ENCODE data around the gene SPAG5.

Gene SPAG5

GRCh38 chr17:28545141-28545503 is 53.7 kb downstream of the SPAG5 start:
- H3K4me1 ChIP-seq (ENCODE audit: control insufficient read depth, insufficient read depth, low read length): peaks cover 10% of the 10 kb centered on the region
- 84 to 89% methylated on average over 2 of the region's 2 CpGs for WGBS, 2 experiments
- H3K4me3 ChIP-seq (ENCODE audit: insufficient read depth, low read depth, low read length): no peak overlapping the region
- no peak overlapping the region for H3K27ac ChIP-seq (ENCODE audit: insufficient read depth, low read depth, low read length, poor library complexity, severe bottlenecking)
- H3K9me3 ChIP-seq (ENCODE audit: control insufficient read depth, low read length): no peaks in the 10 kb centered on the region
- no peaks in the 10 kb centered on the region for H3K27me3 ChIP-seq (ENCODE audit: control insufficient read depth, insufficient read depth, low read length, poor library complexity, severe bottlenecking)
- H3K36me3 ChIP-seq (ENCODE audit: control insufficient read depth, insufficient read depth, low read length): no peaks in the 10 kb centered on the region

DNA sequence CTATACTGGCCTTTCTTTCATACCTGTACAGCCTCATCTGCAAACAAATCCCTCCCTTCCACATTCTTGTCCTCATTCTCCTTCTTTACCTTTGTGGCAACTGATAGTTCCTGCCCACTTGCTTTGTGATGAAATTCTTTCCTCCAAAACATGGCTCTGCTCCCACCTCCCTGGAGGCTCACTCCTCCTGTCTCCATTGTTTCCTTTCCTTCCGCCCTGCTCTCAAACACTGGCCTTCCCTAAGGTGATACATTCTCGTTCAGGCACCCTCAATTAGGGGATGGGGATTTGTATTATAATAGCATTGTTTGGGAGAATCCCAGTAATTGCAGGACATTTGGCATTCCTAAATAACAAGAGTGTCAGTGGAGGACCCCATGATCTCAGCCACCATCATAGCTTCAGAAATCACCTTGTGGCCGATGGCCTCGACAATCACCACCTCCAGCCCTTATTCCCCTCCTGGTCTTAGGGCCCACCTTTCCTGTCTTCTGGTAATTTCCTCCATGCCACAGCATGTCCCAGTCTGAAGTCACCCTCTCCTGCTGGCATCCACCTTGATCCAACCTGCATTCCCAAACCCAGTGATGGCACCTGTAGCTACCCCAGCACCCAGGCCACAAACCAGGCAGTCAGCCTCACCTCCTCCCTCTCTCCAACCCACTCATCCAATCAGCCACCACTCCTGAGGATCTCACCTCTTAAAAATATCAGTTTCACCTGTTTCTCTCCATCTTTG is 54.3 kb downstream of the SPAG5 start:
- Histone ChIP-seq H3K9me3 (ENCODE audit: control insufficient read depth, low read length) (no peaks in the 10 kb centered on the region), H3K36me3 (ENCODE audit: control insufficient read depth, insufficient read depth, low read length) (no peaks in the 10 kb centered on the region)
- WGBS, 2 experiments: 80 to 86% methylated on average over 3 to 4 of the region's 4 CpGs

GRCh38 chr17:28541439-28541838 is 57.4 kb downstream of the SPAG5 start:
- Histone ChIP-seq H3K4me3 (ENCODE audit: insufficient read depth, low read depth, low read length) (no peak overlapping the region), H3K27me3 (ENCODE audit: control insufficient read depth, insufficient read depth, low read length, poor library complexity, severe bottlenecking) (no peaks in the 10 kb centered on the region), H3K4me1 (ENCODE audit: control insufficient read depth, insufficient read depth, low read length) (no peaks in the 10 kb centered on the region), H3K36me3 (ENCODE audit: control insufficient read depth, insufficient read depth, low read length) (no peaks in the 10 kb centered on the region), H3K9me3 (ENCODE audit: control insufficient read depth, low read length) (no peaks in the 10 kb centered on the region), H3K27ac (ENCODE audit: insufficient read depth, low read depth, low read length, poor library complexity, severe bottlenecking) (no peak overlapping the region)
- WGBS, 2 experiments: 93 to 95% methylated on average over 4 of the region's 4 CpGs

More for the DNA sequence above, 54.3 kb downstream of the SPAG5 start:
- Histone ChIP-seq H3K4me1 (ENCODE audit: control insufficient read depth, insufficient read depth, low read length) (peaks cover 4% of the 10 kb centered on the region), H3K27me3 (ENCODE audit: control insufficient read depth, insufficient read depth, low read length, poor library complexity, severe bottlenecking) (no peaks in the 10 kb centered on the region), H3K27ac (ENCODE audit: insufficient read depth, low read depth, low read length, poor library complexity, severe bottlenecking) (no peak overlapping the region), H3K4me3 (ENCODE audit: insufficient read depth, low read depth, low read length) (no peak overlapping the region)

- Histone ChIP-seq H3K9me3 (ENCODE audit: control insufficient read depth, low read length) (no peaks in the 10 kb centered on the region), H3K27me3 (ENCODE audit: control insufficient read depth, insufficient read depth, low read length, poor library complexity, severe bottlenecking) (no peaks in the 10 kb centered on the region), H3K4me3 (ENCODE audit: insufficient read depth, low read depth, low read length) (no peak overlapping the region), H3K27ac (ENCODE audit: insufficient read depth, low read depth, low read length, poor library complexity, severe bottlenecking) (no peak overlapping the region), H3K4me1 (ENCODE audit: control insufficient read depth, insufficient read depth, low read length) (no peaks in the 10 kb centered on the region), H3K36me3 (ENCODE audit: control insufficient read depth, insufficient read depth, low read length) (no peaks in the 10 kb centered on the region)
- WGBS, 2 experiments: 88 to 93% methylated on average over 4 of the region's 4 CpGs
These were observed 58.6 kb downstream of the SPAG5 start for GRCh38 chr17:28540231-28540630.

GRCh38 chr17:28538296-28538895 is 60.4 kb downstream of the SPAG5 start:
- H3K4me3 ChIP-seq (ENCODE audit: insufficient read depth, low read depth, low read length): no peak overlapping the region
- H3K9me3 ChIP-seq (ENCODE audit: control insufficient read depth, low read length): no peaks in the 10 kb centered on the region
- no peaks in the 10 kb centered on the region for H3K36me3 ChIP-seq (ENCODE audit: control insufficient read depth, insufficient read depth, low read length)
- H3K27me3 ChIP-seq (ENCODE audit: control insufficient read depth, insufficient read depth, low read length, poor library complexity, severe bottlenecking): no peaks in the 10 kb centered on the region
- no peaks in the 10 kb centered on the region for H3K4me1 ChIP-seq (ENCODE audit: control insufficient read depth, insufficient read depth, low read length)
- WGBS, 2 experiments: 92 to 94% methylated on average over 14 of the region's 14 CpGs
- H3K27ac ChIP-seq (ENCODE audit: insufficient read depth, low read depth, low read length, poor library complexity, severe bottlenecking): no peak overlapping the region

DNA sequence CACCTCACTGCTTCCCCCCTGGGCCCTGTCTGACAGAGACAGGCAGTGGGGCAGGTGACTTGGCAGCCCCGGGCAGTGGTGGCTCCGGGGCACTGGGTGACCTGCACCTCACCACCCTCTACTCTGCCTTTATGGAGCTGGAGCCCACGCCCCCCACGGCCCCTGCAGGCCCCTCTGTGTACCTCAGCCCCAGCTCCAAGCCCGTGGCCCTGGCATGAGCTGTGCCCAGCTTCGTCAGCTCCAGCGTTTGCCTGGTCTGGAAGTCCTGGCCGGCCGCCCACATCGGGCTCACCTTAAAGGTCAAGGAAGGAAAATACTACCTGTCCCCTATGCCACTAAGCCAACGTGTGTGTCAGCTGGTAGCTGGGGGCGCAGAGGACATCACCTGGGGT is 61.6 kb downstream of the SPAG5 start:
- WGBS, 2 experiments: 87 to 89% methylated on average over 12 of the region's 12 CpGs
- H3K36me3 ChIP-seq (ENCODE audit: control insufficient read depth, insufficient read depth, low read length): no peaks in the 10 kb centered on the region
- H3K4me3 ChIP-seq (ENCODE audit: insufficient read depth, low read depth, low read length): no peak overlapping the region
- H3K27ac ChIP-seq (ENCODE audit: insufficient read depth, low read depth, low read length, poor library complexity, severe bottlenecking): no peak overlapping the region
- no peaks in the 10 kb centered on the region for H3K9me3 ChIP-seq (ENCODE audit: control insufficient read depth, low read length)
- H3K27me3 ChIP-seq (ENCODE audit: control insufficient read depth, insufficient read depth, low read length, poor library complexity, severe bottlenecking): no peaks in the 10 kb centered on the region
- peaks cover 6% of the 10 kb centered on the region for H3K4me1 ChIP-seq (ENCODE audit: control insufficient read depth, insufficient read depth, low read length)

DNA sequence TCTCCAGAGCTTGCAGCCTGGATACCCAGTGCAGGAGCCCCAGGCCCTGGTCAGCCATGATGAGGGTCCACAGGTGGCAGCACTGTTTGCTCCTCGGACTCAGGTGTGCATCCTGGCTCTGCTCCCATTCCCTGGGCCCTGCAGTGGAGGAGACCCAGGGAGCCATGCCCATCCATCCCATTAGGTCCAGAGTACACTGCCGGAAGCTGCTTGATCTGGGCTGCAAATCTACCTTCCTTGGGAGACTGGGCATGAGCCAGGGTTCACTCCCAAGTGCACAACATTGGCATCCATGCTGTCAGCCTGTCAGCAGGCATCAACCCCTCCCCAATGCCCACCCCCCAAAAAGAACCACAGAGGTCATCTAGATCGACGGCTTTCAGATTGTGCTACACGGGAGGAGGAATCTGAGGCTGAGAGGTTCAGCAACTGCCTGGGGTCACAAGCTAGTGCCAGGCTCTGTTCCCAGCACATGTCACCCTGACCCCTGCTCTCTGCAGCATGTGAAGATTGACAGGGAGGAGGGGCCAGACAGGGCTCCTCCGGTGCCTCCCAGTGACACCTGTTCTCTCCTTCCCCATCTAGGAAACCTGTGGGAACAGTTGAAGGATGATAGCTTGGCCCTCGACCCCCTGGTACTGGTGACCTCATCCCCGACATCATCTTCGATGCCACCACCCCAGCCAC is 62.1 kb downstream of the SPAG5 start:
- WGBS, 2 experiments: 74 to 80% methylated on average over 9 of the region's 9 CpGs

DNA sequence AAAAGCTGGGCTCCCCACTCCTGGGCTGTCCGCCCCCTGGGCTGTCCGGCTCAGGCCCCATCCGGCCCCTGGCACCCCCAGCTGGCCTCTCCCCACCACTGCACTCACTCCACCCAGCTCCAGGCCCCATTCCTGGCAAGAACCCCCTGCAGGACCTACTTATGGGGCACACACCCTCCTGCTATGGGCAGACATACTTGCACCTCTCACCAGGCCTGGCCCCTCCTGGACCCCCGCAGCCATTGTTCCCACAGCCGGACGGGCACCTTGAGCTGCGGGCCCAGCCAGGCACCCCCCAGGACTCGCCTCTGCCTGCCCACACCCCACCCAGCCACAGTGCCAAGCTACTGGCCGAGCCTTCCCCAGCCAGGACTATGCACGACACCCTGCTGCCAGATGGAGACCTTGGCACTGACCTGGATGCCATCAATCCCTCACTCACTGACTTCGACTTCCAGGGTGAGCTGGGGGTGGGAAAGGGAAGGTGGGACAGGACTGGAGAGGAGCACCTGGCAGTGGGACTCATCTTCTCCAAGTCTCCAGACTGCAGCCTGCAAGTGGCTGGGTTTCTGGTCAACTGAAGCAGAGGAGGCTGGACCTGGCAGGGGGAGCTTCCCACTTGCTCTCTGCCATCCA is 64.0 kb downstream of the SPAG5 start:
- Histone ChIP-seq H3K4me1 (ENCODE audit: control insufficient read depth, insufficient read depth, low read length) (peaks cover 11% of the 10 kb centered on the region), H3K36me3 (ENCODE audit: control insufficient read depth, insufficient read depth, low read length) (no peaks in the 10 kb centered on the region), H3K9me3 (ENCODE audit: control insufficient read depth, low read length) (no peaks in the 10 kb centered on the region), H3K27ac (ENCODE audit: insufficient read depth, low read depth, low read length, poor library complexity, severe bottlenecking) (no peak overlapping the region), H3K4me3 (ENCODE audit: insufficient read depth, low read depth, low read length) (no peak overlapping the region), H3K27me3 (ENCODE audit: control insufficient read depth, insufficient read depth, low read length, poor library complexity, severe bottlenecking) (no peaks in the 10 kb centered on the region)
- 92 to 93% methylated on average over 11 of the region's 11 CpGs for WGBS, 2 experiments

More for the DNA sequence above, 62.1 kb downstream of the SPAG5 start:
- Histone ChIP-seq H3K4me3 (ENCODE audit: insufficient read depth, low read depth, low read length) (no peak overlapping the region), H3K36me3 (ENCODE audit: control insufficient read depth, insufficient read depth, low read length) (no peaks in the 10 kb centered on the region), H3K4me1 (ENCODE audit: control insufficient read depth, insufficient read depth, low read length) (peaks cover 7% of the 10 kb centered on the region), H3K9me3 (ENCODE audit: control insufficient read depth, low read length) (no peaks in the 10 kb centered on the region), H3K27me3 (ENCODE audit: control insufficient read depth, insufficient read depth, low read length, poor library complexity, severe bottlenecking) (no peaks in the 10 kb centered on the region), H3K27ac (ENCODE audit: insufficient read depth, low read depth, low read length, poor library complexity, severe bottlenecking) (no peak overlapping the region)

DNA sequence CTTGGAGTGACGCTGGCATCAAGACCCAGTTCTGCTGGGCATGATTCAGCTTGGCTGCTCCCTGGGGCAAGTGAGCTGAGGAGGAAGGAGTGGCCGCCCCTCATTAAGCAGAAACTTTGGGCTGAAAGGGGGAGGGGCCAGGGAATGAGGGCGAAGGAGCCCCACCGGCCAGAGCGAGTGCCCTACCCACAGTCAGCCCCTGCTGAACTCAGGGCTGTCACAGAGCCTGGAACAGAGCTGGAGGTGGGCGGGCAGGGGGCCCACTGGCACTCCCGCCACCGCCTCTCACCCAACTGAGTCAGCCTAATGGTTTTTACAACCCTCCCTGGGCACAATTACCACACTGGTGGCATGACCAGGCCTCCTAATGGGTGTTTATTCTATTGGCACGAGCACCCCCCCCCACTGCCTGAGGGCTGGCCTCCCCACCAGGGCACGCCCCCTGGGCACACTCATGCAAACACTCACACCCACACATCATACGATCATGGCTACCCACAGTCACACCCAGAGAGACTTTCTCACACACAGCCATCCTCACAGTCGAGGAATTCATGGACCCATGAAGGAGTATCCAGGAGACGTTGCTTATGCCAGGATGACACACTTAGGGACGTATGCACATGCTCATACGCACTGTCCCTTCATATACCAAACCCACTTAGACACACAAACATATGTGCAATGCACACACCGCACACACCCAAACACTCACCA is 65.6 kb downstream of the SPAG5 start:
- no peak overlapping the region for H3K27ac ChIP-seq (ENCODE audit: insufficient read depth, low read depth, low read length, poor library complexity, severe bottlenecking)
- no peaks in the 10 kb centered on the region for H3K36me3 ChIP-seq (ENCODE audit: control insufficient read depth, insufficient read depth, low read length)
- no peaks in the 10 kb centered on the region for H3K27me3 ChIP-seq (ENCODE audit: control insufficient read depth, insufficient read depth, low read length, poor library complexity, severe bottlenecking)
- H3K4me3 ChIP-seq (ENCODE audit: insufficient read depth, low read depth, low read length): no peak overlapping the region
- WGBS, 2 experiments: 80% methylated on average over 16 of the region's 16 CpGs
- no peaks in the 10 kb centered on the region for H3K9me3 ChIP-seq (ENCODE audit: control insufficient read depth, low read length)
- H3K4me1 ChIP-seq (ENCODE audit: control insufficient read depth, insufficient read depth, low read length): peaks cover 19% of the 10 kb centered on the region
